Limb (tissue), 2 donors: ENCODE measurements around the gene MICA.
"Not testable (repeated sequence)": the region's sequence is repeated elsewhere in the genome, so short reads cannot be mapped to it uniquely, and the experiment has no call there.

Experiments used
- DNase-seq, 2 donors: peaks; one replicate each; pipeline ENCODE4 v3.0.0-alpha.2; 2016; ENCODE audit errors: extremely low spot score in 2 of 2

MICA gene

DNA sequence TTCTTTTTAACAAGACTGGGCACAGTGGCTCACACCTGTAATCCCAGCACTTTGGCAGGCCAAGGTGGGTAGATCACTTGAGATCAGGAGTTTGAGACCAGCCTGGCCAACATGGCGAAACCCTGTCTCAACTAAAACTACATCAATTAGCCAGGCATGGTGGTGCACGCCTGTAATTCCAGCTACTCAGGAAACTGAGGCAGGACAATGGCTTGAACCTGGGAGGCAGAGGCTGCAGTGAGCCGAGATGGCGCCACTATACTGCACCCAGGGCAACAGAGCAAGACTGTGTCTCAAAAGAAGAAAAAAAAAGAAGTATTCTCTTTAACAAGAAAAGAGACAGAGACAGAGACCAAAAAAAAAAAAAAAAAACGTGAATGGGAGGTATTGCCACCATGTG is 56.5 kb downstream of the MICA start:
- DNase-seq: not testable (repeated sequence)

DNA sequence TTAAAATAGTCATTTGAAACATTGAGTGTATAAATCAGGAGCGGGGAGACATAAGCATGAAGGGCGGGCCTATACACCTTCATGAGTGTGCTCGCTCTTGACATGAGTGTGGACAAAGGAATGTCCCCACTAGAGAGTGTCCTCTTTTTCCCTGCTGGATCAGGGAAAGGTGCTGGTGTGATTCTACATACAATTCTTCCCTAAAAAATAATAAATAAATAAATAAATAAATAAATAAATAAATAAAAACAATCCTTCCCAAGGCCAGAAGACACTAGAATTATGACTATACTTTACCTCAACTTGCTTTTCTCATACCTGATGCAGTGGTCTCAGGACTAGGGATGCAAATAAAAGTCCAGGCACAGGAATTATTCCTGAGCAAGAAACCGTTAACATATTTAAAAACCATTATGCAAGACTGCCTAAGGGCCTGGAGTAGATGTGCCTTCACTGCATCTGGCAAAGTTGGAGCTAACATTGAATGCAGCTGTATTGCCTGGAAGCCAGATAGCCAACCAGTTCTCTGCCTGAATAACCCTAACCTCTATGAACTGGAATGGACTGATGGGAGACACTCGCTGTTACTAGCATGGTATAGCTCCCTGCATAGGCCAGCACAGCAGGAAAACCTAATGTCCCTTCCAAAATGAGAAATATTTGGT is 57.1 kb downstream of the MICA start:
- no peak for DNase-seq

DNA sequence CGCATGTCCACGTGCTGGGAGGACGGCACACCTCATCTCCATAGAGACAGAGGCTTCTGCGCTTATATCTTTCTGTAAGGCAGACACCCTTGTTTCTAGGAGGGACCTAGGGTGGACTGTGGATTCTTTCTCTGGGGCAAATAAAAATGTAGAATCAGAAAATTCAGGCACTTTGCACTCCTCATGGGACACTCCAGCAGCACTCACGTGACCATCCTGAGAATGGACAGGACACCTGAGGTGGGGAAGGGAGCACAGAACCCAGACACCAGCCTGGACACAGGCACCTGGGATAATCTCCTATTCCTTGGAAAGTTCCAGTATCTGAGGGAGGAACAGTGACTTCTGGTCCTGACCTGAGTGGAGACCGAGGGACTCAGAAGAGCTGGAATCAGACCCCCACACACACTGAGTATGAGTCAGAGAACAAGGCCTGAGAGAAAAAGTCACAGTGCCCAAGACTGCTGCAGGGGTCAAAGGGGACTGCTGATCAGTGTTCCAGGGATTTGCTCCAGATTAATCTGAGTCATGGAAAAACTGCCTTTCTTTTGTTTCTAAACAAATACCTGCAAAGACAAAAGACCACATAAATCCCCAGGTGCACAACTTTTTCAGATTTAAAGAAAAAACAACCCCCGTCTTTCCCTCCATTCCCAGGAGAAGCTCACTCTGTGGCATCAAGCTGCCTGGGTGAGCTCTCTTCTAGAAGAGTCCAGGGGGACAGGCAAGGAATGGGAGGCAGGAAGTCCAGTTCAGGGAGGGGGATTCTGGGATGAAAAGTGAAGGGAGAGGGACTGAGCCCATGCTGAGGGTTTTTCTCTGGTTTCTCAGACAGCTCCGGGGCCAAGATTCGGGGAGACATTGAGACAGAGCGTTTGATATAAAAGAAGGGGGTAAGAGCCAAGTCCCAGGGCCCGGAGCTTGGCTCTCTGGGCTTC is 58.9 kb downstream of the MICA start:
- no peak for DNase-seq

DNA sequence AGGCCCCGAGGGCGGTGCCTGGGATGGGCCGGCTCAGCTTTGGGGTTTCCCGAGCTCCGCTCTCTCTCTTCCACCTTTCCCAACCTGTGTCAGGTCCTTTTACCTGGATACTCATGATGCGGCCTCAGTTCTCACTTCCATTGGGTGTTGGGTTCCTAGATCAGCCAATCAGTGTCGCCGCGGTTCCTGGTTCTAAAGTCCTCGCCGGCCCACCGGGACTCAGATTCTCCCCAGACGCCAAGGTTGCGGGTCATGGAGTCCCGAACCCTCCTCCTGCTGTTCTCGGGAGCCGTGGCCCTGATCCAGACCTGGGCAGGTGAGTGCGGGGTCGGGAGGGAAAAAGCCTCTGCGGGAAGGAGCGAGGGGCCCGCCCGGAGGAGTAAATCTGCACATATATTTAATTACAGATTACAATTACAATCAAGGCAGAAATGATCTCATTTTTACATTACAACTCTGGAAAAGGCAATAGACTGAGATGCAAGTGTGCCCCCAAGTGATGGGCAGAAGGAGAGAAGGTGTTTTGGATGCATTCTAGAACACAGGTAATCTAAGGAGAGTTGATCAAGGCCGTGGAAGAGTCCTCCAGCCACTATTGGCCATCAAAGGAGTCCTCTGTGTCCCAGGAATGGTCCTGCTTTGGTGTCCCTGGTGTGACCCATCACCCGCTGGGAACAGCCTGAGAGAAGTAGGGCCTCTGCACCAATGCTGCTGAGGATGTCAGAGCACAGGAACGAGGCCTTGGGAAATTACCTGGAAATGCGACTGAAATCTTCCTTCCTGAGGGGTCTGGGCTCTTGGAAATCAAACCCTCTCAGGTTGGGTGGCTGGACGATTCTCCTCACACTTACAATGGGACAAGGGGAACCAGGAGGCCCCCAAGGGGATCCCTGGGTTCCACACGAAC is 59.8 kb downstream of the MICA start:
- peak; percentile 42 to 79 for DNase-seq

DNA sequence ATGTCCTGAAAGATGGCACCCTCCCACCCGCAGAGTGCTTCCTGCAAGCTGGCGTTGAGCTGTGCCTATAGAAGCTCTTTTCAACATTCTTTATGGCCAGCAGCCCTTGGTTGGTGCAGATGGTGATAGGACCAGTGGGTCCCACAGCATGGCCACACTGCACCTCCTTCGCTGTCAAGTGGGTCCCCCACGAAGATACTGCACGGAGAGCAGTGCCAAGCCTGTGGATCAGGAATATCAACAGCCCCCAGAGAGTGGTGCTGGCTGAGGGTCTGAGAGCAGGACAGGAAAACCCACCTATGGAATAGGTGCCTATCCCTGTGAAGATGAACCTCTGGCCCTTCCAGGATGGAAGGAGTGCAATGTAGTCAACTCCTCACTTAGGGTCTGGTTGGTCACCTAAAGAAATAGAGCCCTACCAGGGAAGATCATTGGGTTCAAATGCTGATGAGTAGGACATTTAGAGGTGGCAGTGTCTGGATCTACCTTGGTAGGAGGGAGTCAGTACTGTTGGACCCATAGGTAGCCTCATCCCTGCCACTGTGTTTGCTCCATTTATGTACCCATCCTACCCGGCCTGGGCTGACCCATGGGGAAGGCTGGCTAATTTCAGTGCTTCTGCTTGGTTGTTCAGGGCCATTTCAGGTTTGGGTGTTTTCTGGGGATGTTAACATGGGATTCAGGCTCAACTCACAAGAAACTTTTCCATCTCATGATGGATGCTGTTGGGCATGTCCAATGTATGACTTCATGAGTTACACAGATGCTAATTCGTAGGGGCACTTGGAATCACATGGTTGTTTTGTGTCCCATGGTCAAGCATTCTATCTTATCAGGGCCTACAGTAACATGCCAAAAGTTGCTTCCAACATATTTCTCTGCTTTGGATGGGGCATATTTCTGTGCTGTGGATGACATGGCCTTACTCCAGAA is 61.1 kb downstream of the MICA start:
- no peak for DNase-seq
